ENCODE results near the gene GRB7.
"Not testable (repeated sequence)": the region's sequence is repeated elsewhere in the genome, so short reads cannot be mapped to it uniquely, and the experiment has no call there.

GRB7 gene

GRCh38 chr17:39703913-39704312 is 33.8 kb upstream of the GRB7 start:
- Mint-ChIP-seq H3K4me1 (ENCODE audit: low read depth) (peaks cover 21% of the 10 kb centered on the region), H3K27ac (no peak overlapping the region), H3K4me3 (no peak overlapping the region)

DNA sequence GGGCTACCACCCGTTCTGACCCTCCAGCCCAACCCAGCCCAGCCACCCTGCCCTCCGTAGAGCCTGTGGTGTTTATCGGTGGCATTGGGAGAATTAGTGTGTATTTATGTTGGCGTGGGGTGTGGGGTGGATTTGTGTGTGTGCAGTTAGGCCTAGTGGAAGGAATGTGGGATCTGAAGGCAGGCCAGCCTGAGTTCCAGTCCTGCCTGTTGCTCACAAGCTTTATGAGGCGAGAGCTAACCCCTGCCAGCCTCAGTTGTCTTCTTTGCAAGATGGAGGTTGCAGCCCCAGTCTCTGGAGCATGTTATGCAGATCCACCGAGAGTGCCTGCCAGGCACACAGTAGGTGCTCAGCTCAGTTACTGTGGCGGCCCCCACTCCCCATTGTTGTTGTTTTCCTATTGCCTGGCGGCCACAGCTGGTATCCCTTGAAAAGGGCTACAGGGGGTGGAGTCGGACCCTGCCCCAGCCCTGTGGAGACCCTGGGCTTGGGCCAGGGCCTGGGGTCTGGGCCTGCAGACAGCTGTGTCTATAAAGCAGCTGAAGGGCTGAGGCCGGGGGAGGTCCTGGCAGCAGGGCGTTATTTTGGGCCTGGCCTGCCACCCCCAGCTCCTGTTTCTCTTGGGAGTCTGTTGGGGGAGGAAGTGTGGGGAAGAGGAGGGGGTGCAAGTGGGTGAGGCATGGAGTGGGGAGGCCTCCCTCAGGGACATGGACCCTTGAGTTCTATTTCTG is 32.8 kb upstream of the GRB7 start:
- Mint-ChIP-seq H3K4me3 (no peak overlapping the region), H3K9me3 (no peaks in the 10 kb centered on the region), H3K27me3 (ENCODE audit: low read depth) (peaks cover 32% of the 10 kb centered on the region), H3K27ac (no peak overlapping the region), H3K36me3 (ENCODE audit: low read depth) (no peaks in the 10 kb centered on the region), H3K4me1 (ENCODE audit: low read depth) (peaks cover 18% of the 10 kb centered on the region)

More at GRCh38 chr17:39703913-39704312, 33.8 kb upstream of the GRB7 start:
- no peaks in the 10 kb centered on the region for H3K36me3 Mint-ChIP-seq (ENCODE audit: low read depth)
- H3K9me3 Mint-ChIP-seq = no peaks in the 10 kb centered on the region
- H3K27me3 Mint-ChIP-seq (ENCODE audit: low read depth) = peaks cover 42% of the 10 kb centered on the region

GRCh38 chr17:39705786-39706348 is 31.9 kb upstream of the GRB7 start:
- Mint-ChIP-seq H3K4me1 (ENCODE audit: low read depth) (peaks cover 16% of the 10 kb centered on the region), H3K27ac (no peak overlapping the region), H3K4me3 (no peak overlapping the region)

DNA sequence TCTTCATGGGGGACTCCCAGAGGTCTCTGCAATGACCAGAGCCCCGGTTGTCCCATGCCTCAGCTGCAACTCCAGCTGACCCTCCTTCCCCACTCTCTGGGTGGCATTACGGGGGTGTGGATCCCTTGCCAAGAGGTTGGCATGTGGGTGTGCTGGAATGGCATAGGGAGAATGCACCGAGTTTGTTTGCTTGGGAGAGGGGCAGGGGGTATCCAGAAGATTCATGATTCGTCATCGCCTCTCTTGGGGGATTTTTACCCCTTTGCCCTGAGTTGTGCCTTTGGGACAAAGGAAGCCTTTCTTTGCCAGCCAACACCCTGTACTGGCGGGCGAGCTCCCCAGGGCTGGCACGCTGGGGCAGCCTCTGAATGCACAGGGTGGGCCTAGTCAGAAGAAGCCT is 31.4 kb upstream of the GRB7 start:
- H3K9me3 Mint-ChIP-seq = no peaks in the 10 kb centered on the region
- H3K4me1 Mint-ChIP-seq (ENCODE audit: low read depth) = peaks cover 14% of the 10 kb centered on the region
- no peak overlapping the region for H3K4me3 Mint-ChIP-seq

More at GRCh38 chr17:39705786-39706348, 31.9 kb upstream of the GRB7 start:
- H3K9me3 Mint-ChIP-seq = no peaks in the 10 kb centered on the region
- H3K27me3 Mint-ChIP-seq (ENCODE audit: low read depth) = peaks cover 28% of the 10 kb centered on the region
- no peaks in the 10 kb centered on the region for H3K36me3 Mint-ChIP-seq (ENCODE audit: low read depth)

DNA sequence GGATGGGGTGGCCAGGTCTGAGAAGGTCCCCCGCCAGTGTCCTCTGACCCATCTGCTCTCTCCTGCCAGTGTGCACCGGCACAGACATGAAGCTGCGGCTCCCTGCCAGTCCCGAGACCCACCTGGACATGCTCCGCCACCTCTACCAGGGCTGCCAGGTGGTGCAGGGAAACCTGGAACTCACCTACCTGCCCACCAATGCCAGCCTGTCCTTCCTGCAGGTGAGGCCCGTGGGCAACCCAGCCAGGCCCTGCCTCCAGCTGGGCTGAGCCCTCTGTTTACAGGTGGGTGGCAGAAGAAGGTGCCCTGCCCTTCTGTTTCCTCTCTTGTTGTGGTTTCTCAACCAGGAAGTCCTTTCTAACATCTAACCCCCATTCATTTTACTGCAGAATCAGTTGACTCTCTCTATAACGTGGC is 30.8 kb upstream of the GRB7 start:
- H3K36me3 Mint-ChIP-seq (ENCODE audit: low read depth) = no peaks in the 10 kb centered on the region
- H3K9me3 Mint-ChIP-seq = no peaks in the 10 kb centered on the region
- peaks cover 14% of the 10 kb centered on the region for H3K4me1 Mint-ChIP-seq (ENCODE audit: low read depth)
- H3K27me3 Mint-ChIP-seq (ENCODE audit: low read depth) = peaks cover 17% of the 10 kb centered on the region
- no peak overlapping the region for H3K4me3 Mint-ChIP-seq
- peak overlapping the region; percentile 42 for H3K27ac Mint-ChIP-seq

More for the DNA sequence above, 31.4 kb upstream of the GRB7 start:
- Mint-ChIP-seq H3K27ac (no peak overlapping the region), H3K36me3 (ENCODE audit: low read depth) (no peaks in the 10 kb centered on the region), H3K27me3 (ENCODE audit: low read depth) (peaks cover 22% of the 10 kb centered on the region)

- H3K36me3 Mint-ChIP-seq (ENCODE audit: low read depth) = no peaks in the 10 kb centered on the region
- no peaks in the 10 kb centered on the region for H3K9me3 Mint-ChIP-seq
- no peaks in the 10 kb centered on the region for H3K27me3 Mint-ChIP-seq (ENCODE audit: low read depth)
- H3K4me3 Mint-ChIP-seq = no peak overlapping the region
- H3K27ac Mint-ChIP-seq = no peak overlapping the region
- H3K4me1 Mint-ChIP-seq (ENCODE audit: low read depth) = peaks cover 9% of the 10 kb centered on the region
Observed at GRCh38 chr17:39709319-39709997, 28.3 kb upstream of the GRB7 start.

DNA sequence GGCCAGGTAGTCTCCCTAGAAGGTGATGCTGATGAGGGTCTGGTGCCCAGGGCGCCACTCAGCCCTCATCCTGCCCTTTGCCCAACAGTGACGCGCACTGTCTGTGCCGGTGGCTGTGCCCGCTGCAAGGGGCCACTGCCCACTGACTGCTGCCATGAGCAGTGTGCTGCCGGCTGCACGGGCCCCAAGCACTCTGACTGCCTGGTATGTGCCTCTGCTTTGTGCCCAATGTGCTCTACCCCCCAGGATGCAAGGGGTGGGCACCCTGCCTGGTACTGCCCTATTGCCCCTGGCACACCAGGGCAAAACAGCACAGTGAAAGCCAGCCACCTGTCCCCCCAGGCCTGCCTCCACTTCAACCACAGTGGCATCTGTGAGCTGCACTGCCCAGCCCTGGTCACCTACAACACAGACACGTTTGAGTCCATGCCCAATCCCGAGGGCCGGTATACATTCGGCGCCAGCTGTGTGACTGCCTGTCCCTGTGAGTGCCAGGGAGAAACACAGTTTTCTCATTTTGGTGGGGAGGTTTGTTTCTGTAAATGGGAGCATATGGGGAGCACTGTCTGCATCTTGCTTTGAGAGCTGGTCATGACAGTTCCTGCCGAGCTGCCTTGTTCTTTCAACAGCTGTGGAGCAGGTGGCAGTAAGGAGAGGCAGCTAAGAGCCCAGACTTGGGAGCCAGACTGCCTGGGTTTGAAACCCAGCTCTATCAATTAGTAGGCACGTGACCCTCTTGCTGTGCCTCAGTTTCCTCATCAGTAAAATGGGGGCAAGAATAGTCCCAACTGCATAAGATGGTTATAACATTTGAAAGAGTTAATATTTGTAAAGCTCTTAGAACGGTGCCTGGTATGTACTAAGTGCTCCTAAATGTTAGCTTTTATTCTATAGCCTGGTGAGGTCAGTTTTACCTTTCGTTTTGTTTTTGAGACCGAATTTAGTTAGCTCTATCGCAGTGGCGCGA is 27.5 kb upstream of the GRB7 start:
- H3K27ac Mint-ChIP-seq = no peak overlapping the region
- H3K9me3 Mint-ChIP-seq = no peaks in the 10 kb centered on the region
- no peaks in the 10 kb centered on the region for H3K36me3 Mint-ChIP-seq (ENCODE audit: low read depth)
- H3K4me1 Mint-ChIP-seq (ENCODE audit: low read depth) = peaks cover 9% of the 10 kb centered on the region
- no peaks in the 10 kb centered on the region for H3K27me3 Mint-ChIP-seq (ENCODE audit: low read depth)
- no peak overlapping the region for H3K4me3 Mint-ChIP-seq

GRCh38 chr17:39711071-39711470 is 26.7 kb upstream of the GRB7 start:
- not testable (repeated sequence) for H3K4me1 Mint-ChIP-seq (ENCODE audit: low read depth); H3K36me3 Mint-ChIP-seq (ENCODE audit: low read depth); H3K27me3 Mint-ChIP-seq (ENCODE audit: low read depth); H3K27ac Mint-ChIP-seq; H3K4me3 Mint-ChIP-seq; H3K9me3 Mint-ChIP-seq

DNA sequence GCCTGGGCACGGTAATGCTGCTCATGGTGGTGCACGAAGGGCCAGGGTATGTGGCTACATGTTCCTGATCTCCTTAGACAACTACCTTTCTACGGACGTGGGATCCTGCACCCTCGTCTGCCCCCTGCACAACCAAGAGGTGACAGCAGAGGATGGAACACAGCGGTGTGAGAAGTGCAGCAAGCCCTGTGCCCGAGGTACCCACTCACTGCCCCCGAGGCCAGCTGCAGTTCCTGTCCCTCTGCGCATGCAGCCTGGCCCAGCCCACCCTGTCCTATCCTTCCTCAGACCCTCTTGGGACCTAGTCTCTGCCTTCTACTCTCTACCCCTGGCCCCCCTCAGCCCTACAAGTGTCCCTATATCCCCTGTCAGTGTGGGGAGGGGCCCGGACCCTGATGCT is 25.9 kb upstream of the GRB7 start:
- Mint-ChIP-seq H3K27me3 (ENCODE audit: low read depth) (no peaks in the 10 kb centered on the region), H3K9me3 (no peaks in the 10 kb centered on the region), H3K4me1 (ENCODE audit: low read depth) (peaks cover 7% of the 10 kb centered on the region), H3K27ac (no peak overlapping the region), H3K36me3 (ENCODE audit: low read depth) (no peaks in the 10 kb centered on the region), H3K4me3 (no peak overlapping the region)

DNA sequence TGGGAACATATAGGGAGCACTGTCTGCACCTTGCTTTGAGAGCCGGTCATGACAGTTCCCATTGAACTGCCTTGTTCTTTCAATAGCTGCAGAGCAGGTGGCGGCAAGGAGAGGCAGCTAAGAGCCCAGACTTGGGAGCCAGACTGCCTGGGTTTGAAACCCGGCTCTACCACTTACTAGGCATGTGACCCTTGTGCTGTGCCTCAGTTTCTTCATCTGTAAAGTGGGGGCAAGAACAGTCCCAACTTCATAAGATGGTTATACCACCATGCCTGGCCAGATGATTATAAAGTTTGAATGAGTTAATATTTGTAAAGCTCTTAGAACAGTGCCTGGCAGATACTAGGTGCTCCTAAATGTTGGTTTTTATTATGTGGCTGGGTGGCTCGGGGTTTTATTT is 23.5 kb upstream of the GRB7 start:
- H3K27ac Mint-ChIP-seq = no peak overlapping the region
- no peak overlapping the region for H3K4me3 Mint-ChIP-seq
- no peaks in the 10 kb centered on the region for H3K4me1 Mint-ChIP-seq (ENCODE audit: low read depth)
- no peaks in the 10 kb centered on the region for H3K9me3 Mint-ChIP-seq
- H3K27me3 Mint-ChIP-seq (ENCODE audit: low read depth) = no peaks in the 10 kb centered on the region
- H3K36me3 Mint-ChIP-seq (ENCODE audit: low read depth) = no peaks in the 10 kb centered on the region

- no peaks in the 10 kb centered on the region for H3K9me3 Mint-ChIP-seq
- H3K4me1 Mint-ChIP-seq (ENCODE audit: low read depth) = no peaks in the 10 kb centered on the region
- no peaks in the 10 kb centered on the region for H3K27me3 Mint-ChIP-seq (ENCODE audit: low read depth)
- no peaks in the 10 kb centered on the region for H3K36me3 Mint-ChIP-seq (ENCODE audit: low read depth)
- H3K27ac Mint-ChIP-seq = no peak overlapping the region
- H3K4me3 Mint-ChIP-seq = no peak overlapping the region
Observed at GRCh38 chr17:39715375-39716072, 22.2 kb upstream of the GRB7 start.

- Mint-ChIP-seq H3K27ac (no peak overlapping the region), H3K4me1 (ENCODE audit: low read depth) (no peaks in the 10 kb centered on the region)
Observed at GRCh38 chr17:39716073-39716818, 21.5 kb upstream of the GRB7 start.

GRCh38 chr17:39716879-39717536 is 20.7 kb upstream of the GRB7 start:
- Mint-ChIP-seq H3K9me3 (no peaks in the 10 kb centered on the region), H3K4me3 (no peak overlapping the region), H3K36me3 (ENCODE audit: low read depth) (no peaks in the 10 kb centered on the region), H3K27ac (no peak overlapping the region), H3K27me3 (ENCODE audit: low read depth) (no peaks in the 10 kb centered on the region), H3K4me1 (ENCODE audit: low read depth) (no peaks in the 10 kb centered on the region)

More at GRCh38 chr17:39716073-39716818, 21.5 kb upstream of the GRB7 start:
- no peaks in the 10 kb centered on the region for H3K9me3 Mint-ChIP-seq
- no peaks in the 10 kb centered on the region for H3K36me3 Mint-ChIP-seq (ENCODE audit: low read depth)
- H3K27me3 Mint-ChIP-seq (ENCODE audit: low read depth) = no peaks in the 10 kb centered on the region
- H3K4me3 Mint-ChIP-seq = no peak overlapping the region

Data from T-helper 1 cell treated with Interleukin-12 subunit alpha and Interleukin-12 subunit beta and Interleukin-4 antibody, amounts not matched to agents 30 μg/mL and 1 μg/mL, for 36 hours (primary cell).